OCI-LY1 (cell line): ENCODE results near the gene DDX46.

Experiments
- CTCF ChIP-seq: fragments of 200-600 bp; sonication (generic), shearing (Covaris generic); IDR thresholded peaks from 2 replicates; pipeline ENCODE4 v1.5.1; 2017; ENCODE audit warnings: mild to moderate bottlenecking, antibody characterized with exemption, low read length, moderate library complexity, mixed read lengths
- EZH2 ChIP-seq: fragments of 200-600 bp; sonication (generic), shearing (Covaris generic); IDR thresholded peaks from 2 replicates; pipeline ENCODE4 v1.8.0; 2017; ENCODE audit warnings: borderline replicate concordance, mixed run types, mild to moderate bottlenecking, antibody characterized with exemption, low read length, moderate library complexity, mixed read lengths

GRCh38 chr5:134736173-134736812, 22.3 kb upstream of the DDX46 start:
- TF ChIP-seq CTCF (no peak), EZH2 (no peak)
